Measurements from ENCODE around the gene OSGIN1.

OSGIN1 gene

GRCh38 chr16:83931556-83931955, 21.5 kb upstream of the OSGIN1 start:
- CTCF ChIA-PET, result interaction anchor here (0.7 to 0.9 kb wide), 2 partner anchors 12 to 132 kb away, joined by 3 read pairs; no protein-coding TSS in a partner anchor
- no peak for TF ChIP-seq CTCF (IDR thresholded peaks at IDR 0.05; ENCODE audit: control extremely low read depth, extremely low read depth, low read depth, missing control alignments)
- no peak for DNase-seq (ENCODE audit: extremely low spot score)
- POLR2A ChIA-PET, result no interaction called here

- CTCF ChIA-PET, result interaction anchor here (0.7 to 0.9 kb wide), 2 partner anchors 11 to 131 kb away, joined by 3 read pairs; no protein-coding TSS in a partner anchor
- POLR2A ChIA-PET, result no interaction called here
- no peak for DNase-seq (ENCODE audit: extremely low spot score)
- TF ChIP-seq CTCF (IDR thresholded peaks at IDR 0.05; ENCODE audit: control extremely low read depth, extremely low read depth, low read depth, missing control alignments), result no peak
These were observed 20.7 kb upstream of the OSGIN1 start for GRCh38 chr16:83932304-83932703.

DNA sequence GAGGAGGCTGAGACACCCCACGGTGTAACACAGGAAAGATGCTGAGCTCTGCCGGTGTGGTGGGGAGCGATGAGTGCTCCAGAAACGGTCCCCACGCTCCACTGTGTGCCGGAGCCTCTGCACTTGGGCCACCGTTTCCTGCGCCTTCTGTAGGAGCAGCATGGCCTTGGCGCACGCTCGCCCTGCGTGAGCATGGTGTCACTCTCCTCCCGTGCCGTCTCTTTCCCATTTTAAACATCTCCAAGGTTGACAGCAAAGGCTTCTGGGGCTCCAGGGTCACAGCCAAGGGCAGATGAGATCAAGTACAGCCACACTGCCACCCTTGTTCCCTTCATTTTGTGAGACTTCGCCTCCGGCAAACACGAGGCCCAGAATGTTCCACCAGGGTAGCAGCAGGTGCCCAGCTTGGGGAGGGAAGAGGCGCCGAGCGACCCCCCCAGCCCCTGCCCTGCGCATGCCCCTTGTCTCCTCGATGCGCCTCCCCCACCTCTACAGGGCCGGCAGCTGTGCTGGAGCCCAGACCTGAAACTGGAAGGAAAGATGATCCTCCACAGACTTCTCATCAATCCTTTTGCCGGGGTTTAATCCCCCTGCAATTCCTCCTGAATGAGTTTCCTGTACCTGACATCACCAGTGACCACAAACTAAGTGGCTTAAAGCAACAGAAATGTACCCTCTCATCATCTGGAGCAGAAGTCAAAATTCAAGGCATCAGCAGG, 19.9 kb upstream of the OSGIN1 start:
- ChIA-PET POLR2A (no interaction called here), CTCF (no interaction called here)
- no peak for DNase-seq (ENCODE audit: extremely low spot score)
- TF ChIP-seq CTCF (IDR thresholded peaks at IDR 0.05; ENCODE audit: control extremely low read depth, extremely low read depth, low read depth, missing control alignments), result no peak

DNA sequence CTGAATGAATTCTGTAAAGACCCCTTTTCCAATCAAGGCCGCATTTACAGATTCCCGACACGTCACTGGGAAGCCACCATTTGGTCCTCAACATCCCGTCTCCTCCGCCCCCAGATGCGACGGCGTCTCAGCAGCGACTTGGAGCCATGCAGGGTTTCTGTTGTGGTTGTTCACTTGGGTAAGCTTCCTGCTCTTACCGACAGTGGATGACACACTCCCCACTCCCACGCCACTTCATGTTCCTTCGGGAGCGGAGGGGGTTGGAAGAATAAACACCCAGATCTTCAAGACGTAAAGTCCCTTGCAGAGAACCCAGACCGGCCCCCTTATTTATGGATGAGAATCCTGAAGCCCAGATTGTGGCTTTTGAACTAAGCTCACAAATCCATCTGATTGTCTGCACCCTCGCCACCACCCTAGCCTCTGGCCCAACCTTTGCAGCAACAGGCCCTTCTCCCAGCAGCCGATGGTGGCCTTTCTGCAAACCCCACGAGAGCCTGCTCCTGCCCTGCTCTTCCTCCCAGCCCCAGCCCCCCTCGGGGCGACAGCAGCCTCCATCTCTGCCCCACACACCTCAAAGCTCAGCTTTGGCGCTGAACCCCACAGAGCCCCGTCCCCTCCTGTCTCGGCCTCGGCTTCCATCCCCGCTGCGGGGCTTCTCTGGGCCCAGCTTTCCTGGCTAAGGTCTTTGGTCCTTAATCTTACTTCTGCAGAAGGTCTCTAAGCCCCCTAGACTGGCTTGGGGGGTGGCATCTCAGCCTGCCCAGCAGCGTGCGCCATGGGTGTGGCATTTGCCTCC, 19.0 kb upstream of the OSGIN1 start:
- POLR2A ChIA-PET, result no interaction called here
- no peak for DNase-seq (ENCODE audit: extremely low spot score)
- CTCF ChIA-PET, result no interaction called here
- no peak for TF ChIP-seq CTCF (IDR thresholded peaks at IDR 0.05; ENCODE audit: control extremely low read depth, extremely low read depth, low read depth, missing control alignments)

DNA sequence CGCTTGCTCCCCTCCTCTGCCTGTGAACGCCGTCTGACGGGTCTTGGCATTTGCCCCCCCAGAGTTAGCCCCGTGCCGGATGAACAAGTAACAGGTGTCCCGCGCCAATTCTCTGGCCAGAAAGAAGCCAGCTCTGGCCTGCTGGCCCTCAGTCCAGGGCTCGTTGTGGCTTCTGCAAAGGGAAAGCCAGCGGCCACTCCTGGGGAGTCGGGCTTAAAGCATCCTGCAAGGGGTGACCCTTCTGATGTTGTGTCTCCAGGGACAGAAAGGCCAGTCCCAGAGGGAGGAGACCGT, 18.4 kb upstream of the OSGIN1 start:
- no peak for TF ChIP-seq CTCF (IDR thresholded peaks at IDR 0.05; ENCODE audit: control extremely low read depth, extremely low read depth, low read depth, missing control alignments)
- DNase-seq (ENCODE audit: extremely low spot score), result no peak
- POLR2A ChIA-PET, result no interaction called here
- CTCF ChIA-PET, result no interaction called here

GRCh38 chr16:83935005-83935857, 17.8 kb upstream of the OSGIN1 start:
- ChIA-PET CTCF (interaction anchor here (0.9 to 1.1 kb wide), 2 partner anchors 9 to 20 kb away, joined by 4 read pairs; no protein-coding TSS in a partner anchor), POLR2A (no interaction called here)
- TF ChIP-seq CTCF (IDR thresholded peaks at IDR 0.05; ENCODE audit: control extremely low read depth, extremely low read depth, low read depth, missing control alignments), result no peak
- DNase-seq (ENCODE audit: extremely low spot score), result no peak

All from GM10248 (cell line).